Measurements from ENCODE around the gene CORO6. TPM values are rescaled to one million over a fixed set of nuclear protein-coding genes. Genes with fewer than 3 reads are reported as not detected.

Gene CORO6
- total RNA-seq, 1 donor from 2014 or later = 22.0 TPM

DNA sequence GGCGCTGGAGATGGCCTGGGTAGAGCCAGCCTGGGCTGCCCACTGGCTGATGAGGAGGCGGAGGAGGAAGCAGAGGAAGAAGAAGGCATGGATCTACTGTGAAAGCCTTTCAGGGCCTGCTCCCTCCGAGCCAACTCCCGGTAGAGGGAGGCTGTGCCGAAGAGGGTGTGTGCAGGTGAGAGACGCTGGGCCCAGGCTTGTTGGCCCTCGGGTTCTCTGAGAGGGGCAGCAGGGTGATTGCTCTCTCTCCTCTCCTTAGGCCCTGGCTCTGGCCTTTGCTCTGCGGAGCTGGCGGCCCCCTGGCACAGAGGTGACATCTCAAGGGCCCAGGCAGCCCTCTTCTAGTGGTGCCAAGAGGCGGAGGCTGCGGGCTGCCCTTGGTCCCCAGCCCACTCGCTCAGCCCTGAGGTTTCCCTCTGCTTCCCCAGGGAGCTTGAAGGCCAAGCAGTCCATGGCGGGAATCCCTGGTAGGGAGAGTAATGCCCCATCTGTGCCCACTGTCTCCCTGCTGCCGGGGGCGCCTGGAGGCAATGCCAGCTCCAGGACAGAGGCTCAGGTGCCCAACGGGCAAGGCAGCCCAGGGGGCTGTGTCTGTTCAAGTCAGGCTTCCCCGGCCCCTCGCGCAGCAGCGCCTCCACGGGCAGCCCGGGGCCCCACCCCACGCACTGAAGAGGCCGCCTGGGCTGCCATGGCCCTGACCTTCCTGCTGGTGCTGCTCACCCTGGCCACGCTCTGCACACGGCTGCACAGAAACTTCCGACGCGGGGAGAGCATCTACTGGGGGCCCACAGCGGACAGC lies 50.6 kb downstream of the CORO6 start:
- H3K27me3 ChIP-seq = no peaks in the 10 kb centered on the region
- peak overlapping the region; percentile 43 to 61 for H3K4me3 ChIP-seq
- peak overlapping the region; percentile 54 for H3K27ac ChIP-seq
- H3K4me1 ChIP-seq = peaks cover 10 to 17% of the 10 kb centered on the region in 2 donors
- TF ChIP-seq, protein P1, sequence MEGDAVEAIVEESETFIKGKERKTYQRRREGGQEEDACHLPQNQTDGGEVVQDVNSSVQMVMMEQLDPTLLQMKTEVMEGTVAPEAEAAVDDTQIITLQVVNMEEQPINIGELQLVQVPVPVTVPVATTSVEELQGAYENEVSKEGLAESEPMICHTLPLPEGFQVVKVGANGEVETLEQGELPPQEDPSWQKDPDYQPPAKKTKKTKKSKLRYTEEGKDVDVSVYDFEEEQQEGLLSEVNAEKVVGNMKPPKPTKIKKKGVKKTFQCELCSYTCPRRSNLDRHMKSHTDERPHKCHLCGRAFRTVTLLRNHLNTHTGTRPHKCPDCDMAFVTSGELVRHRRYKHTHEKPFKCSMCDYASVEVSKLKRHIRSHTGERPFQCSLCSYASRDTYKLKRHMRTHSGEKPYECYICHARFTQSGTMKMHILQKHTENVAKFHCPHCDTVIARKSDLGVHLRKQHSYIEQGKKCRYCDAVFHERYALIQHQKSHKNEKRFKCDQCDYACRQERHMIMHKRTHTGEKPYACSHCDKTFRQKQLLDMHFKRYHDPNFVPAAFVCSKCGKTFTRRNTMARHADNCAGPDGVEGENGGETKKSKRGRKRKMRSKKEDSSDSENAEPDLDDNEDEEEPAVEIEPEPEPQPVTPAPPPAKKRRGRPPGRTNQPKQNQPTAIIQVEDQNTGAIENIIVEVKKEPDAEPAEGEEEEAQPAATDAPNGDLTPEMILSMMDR (IDR thresholded peaks at IDR 0.05) = no peak
- peak in 1 of 2 donors; percentile 67 for DNase-seq (ENCODE audit: low spot score in 2 of 2)
- H3K36me3 ChIP-seq = peaks cover 29 to 33% of the 10 kb centered on the region in 2 donors
- intact Hi-C loops (cut with DNase I) = no loop called here
- H3K9me3 ChIP-seq = no peaks in the 10 kb centered on the region

DNA sequence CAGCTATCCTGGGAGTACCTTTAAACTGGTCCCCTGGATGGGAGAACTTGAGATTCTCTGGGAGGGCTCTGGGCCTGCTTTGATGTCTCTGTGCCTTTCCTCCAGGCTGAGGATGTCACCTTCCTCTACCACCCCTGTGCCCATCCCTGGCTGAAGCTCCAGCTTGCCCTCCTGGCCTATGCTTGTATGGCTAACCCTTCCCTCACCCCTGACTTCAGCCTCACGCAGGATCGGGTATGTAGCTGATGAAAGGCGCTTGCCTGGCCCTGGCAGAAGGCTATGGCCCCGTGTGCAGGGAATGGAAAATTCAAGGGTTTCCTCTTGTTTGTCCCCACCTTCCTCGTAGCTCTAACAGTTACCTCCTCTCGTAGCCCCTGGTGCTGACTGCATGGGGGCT lies 51.2 kb downstream of the CORO6 start:
- H3K9me3 ChIP-seq = no peaks in the 10 kb centered on the region
- no peaks in the 10 kb centered on the region for H3K27me3 ChIP-seq
- no peak overlapping the region for H3K4me3 ChIP-seq
- H3K27ac ChIP-seq = peak overlapping the region; percentile 54
- TF ChIP-seq, protein P1 (IDR thresholded peaks at IDR 0.05) = no peak
- peaks cover 11 to 19% of the 10 kb centered on the region in 2 donors for H3K4me1 ChIP-seq
- intact Hi-C loops (cut with DNase I) = no loop called here
- DNase-seq (ENCODE audit: low spot score in 2 of 2) = no peak
- H3K36me3 ChIP-seq = peaks cover 23 to 27% of the 10 kb centered on the region in 2 donors

DNA sequence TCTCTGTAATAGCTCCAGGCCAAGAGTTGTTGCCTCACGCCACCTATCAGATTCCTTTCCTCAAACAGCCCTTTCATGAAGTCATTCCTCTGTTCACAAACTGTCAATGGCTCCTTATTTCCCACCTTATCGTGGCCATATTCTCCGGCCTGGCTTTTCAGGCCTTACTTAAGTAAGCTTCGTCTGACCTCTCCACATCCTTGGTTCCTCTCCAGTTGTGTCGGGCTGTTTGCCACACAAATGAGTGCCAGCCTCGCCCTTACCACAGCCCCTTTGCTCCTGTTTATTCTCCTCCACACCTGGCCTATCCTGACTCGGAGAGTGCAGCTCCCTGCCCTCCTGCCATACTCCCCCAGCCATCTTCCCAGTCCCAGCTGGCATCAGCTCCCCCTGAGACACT lies 52.2 kb downstream of the CORO6 start:
- DNase-seq (ENCODE audit: low spot score in 2 of 2) = no peak

DNA sequence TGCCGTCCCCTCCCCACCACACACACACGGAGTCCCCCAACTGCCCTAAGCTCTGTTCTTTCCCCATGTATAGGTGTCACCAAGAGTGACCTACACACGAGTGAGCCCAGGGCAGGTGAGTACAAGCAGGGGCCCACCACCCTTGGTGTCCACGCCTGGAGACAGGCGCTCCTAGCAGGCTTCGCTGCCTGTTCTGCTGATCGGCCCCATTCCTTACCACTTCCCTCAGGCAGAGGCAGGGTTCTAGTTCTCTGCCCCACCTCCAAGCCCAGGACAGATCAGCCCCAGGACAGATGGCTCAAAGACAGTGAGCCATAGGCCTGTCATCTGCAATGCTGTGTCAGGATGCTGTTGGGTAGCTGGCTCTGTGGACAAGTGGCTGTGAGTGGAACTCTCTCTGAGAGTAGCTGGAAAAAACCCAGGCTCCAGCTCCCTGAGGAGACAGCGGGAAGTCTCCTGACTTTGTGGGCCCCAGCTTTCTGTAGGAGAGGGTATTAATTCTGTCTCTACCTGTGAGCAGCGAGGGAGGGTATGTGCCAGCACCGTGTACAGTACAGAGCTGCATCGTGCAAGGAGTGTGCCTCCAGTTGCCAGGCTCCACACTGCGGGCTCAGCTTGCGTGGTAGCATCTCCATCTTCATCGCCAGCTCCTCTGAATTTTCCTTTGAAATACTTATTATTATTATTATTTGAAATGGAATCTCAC lies 53.3 kb downstream of the CORO6 start:
- Histone ChIP-seq H3K4me3 (peak overlapping the region; percentile 83 to 95), H3K27me3 (no peaks in the 10 kb centered on the region), H3K4me1 (peaks cover 13 to 27% of the 10 kb centered on the region in 2 donors), H3K9me3 (no peaks in the 10 kb centered on the region), H3K27ac (peak overlapping the region; percentile 86 to 91), H3K36me3 (peaks cover 5 to 6% of the 10 kb centered on the region in 2 donors)
- TF ChIP-seq, protein P1 (IDR thresholded peaks at IDR 0.05) = no peak
- intact Hi-C loops (cut with DNase I) = loop anchor here (2.0 kb wide), 1 partner anchor 19 kb away; the partner anchor contains the start of gene GIT1
- peak in 1 of 2 donors; percentile 60 for DNase-seq (ENCODE audit: low spot score in 2 of 2)

More for the DNA sequence above, 52.2 kb downstream of the CORO6 start:
- intact Hi-C loops (cut with DNase I) = no loop called here
- peaks cover 13 to 27% of the 10 kb centered on the region in 2 donors for H3K4me1 ChIP-seq
- TF ChIP-seq, protein P1 (IDR thresholded peaks at IDR 0.05) = no peak
- H3K27ac ChIP-seq = no peak overlapping the region
- H3K36me3 ChIP-seq = peaks cover 14 to 17% of the 10 kb centered on the region in 2 donors
- no peaks in the 10 kb centered on the region for H3K9me3 ChIP-seq
- H3K27me3 ChIP-seq = no peaks in the 10 kb centered on the region
- no peak overlapping the region for H3K4me3 ChIP-seq

DNA sequence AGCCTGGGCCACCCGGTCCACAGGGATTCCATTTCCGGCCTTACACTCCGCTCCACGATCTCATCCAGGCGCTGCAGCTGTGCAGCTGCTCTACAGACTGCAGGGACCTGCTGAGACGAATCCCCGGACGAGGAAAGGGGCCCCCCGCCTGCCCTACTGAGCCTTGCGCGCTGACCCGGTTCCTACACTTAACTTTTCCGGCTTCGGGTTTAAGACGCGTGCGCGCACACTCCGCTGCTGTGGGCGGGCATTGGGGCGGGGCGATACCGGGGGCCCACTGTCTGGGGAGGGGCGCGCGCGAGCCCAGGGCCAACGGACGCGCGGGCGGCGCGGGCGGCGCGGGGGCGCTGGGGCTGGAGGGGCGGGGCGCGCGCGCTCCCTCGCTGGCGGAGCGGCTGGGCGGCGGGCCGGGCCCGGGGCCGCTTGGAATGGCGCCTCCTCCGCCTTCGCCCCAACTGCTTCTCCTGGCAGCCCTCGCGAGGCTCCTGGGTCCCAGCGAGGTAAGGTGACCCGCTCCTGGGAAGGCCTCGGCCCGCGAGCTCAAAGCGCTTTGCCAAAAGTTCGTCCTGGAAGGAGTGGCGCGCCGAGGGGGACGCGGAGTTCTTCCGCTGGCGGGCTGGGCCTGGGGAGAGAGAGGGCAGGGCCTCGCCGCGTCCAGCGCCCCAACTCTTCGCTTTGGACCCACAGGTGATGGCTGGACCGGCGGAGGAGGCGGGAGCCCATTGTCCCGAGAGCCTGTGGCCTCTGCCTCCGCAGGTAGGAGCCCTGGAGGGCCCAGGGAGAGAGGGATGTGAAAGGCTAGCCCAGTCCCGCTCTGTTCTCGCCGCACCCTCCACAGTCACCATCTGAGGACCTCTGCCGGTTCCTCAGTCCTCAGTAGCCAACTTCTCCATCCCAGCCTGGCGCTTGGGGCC lies 54.1 kb downstream of the CORO6 start, which contains the start of gene TP53I13:
Gene TP53I13 (plus strand): TSS at position 371 of the 914 bp plus-strand sequence. CDS start 58 bp downstream, at position 429.
- Histone ChIP-seq H3K36me3 (no peaks in the 10 kb centered on the region), H3K9me3 (no peaks in the 10 kb centered on the region), H3K27me3 (no peaks in the 10 kb centered on the region), H3K4me3 (peak within 1 kb of the TSS; percentile 83 to 95), H3K4me1 (peaks cover 13 to 27% of the 10 kb centered on the region in 2 donors), H3K27ac (peak within 1 kb of the TSS; percentile 86 to 91)
- TF ChIP-seq, protein P1 (IDR thresholded peaks at IDR 0.05) = no peak
- intact Hi-C loops (cut with DNase I) = loop anchor here (2.0 kb wide), 1 partner anchor 20 kb away; the partner anchor contains the start of gene GIT1
- DNase-seq (ENCODE audit: low spot score in 2 of 2) = peak in 1 of 2 donors; percentile 91

Data from ascending aorta (tissue), 2 donors.